Measurements from ENCODE around the gene DIP2C. TPM values are rescaled to one million over a fixed set of nuclear protein-coding genes. Genes with fewer than 3 reads are reported as not detected.

The DIP2C gene
- total RNA-seq, 4 donors from 2014 or later = 2.4 to 14.9 (median 6.1) TPM

GRCh38 chr10:695396-695795 is 5.9 kb upstream of the DIP2C start:
- no peak for DNase-seq

GRCh38 chr10:693506-693905 is 4.0 kb upstream of the DIP2C start:
- WGBS, 2 donors = 9 to 15% methylated on average over 7 of the region's 7 CpGs
- Histone ChIP-seq H3K36me3 (no peaks in the 10 kb centered on the region), H3K4me3 (peak overlapping the region in 1 of 4 donors; percentile 30), H3K27me3 (peaks cover 0 to 35% (median 0%) of the 10 kb centered on the region in 4 donors), H3K4me1 (peaks cover 0 to 28% (median 11%) of the 10 kb centered on the region in 3 donors), H3K9me3 (no peaks in the 10 kb centered on the region), H3K27ac (no peak overlapping the region)
- no peak for DNase-seq
- TF ChIP-seq POLR2A (IDR thresholded peaks at IDR 0.05) = no peak
- TF ChIP-seq CTCF (IDR thresholded peaks at IDR 0.05) = no peak
- intact Hi-C loops (cut with DNase I) = no loop called here

More at GRCh38 chr10:695396-695795, 5.9 kb upstream of the DIP2C start:
- H3K4me3 ChIP-seq = no peak overlapping the region
- H3K36me3 ChIP-seq = no peaks in the 10 kb centered on the region
- no peaks in the 10 kb centered on the region for H3K9me3 ChIP-seq
- intact Hi-C loops (cut with DNase I) = no loop called here
- no peak for TF ChIP-seq POLR2A (IDR thresholded peaks at IDR 0.05)
- TF ChIP-seq CTCF (IDR thresholded peaks at IDR 0.05) = no peak
- H3K27ac ChIP-seq = no peak overlapping the region
- WGBS, 2 donors = 40 to 86% methylated on average over 1 of the region's 14 CpGs
- peaks cover 0 to 17% (median 9%) of the 10 kb centered on the region in 3 donors for H3K4me1 ChIP-seq
- H3K27me3 ChIP-seq = peaks cover 0 to 49% (median 0%) of the 10 kb centered on the region in 4 donors

- H3K9me3 ChIP-seq = no peaks in the 10 kb centered on the region
- H3K27me3 ChIP-seq = peaks cover 0 to 28% (median 0%) of the 10 kb centered on the region in 4 donors
- no peak overlapping the region for H3K4me3 ChIP-seq
- no peak for DNase-seq
- no peaks in the 10 kb centered on the region for H3K36me3 ChIP-seq
- intact Hi-C loops (cut with DNase I) = no loop called here
- TF ChIP-seq CTCF (IDR thresholded peaks at IDR 0.05) = no peak
- no peak for TF ChIP-seq POLR2A (IDR thresholded peaks at IDR 0.05)
- 77 to 84% methylated on average over 12 of the region's 12 CpGs for WGBS, 2 donors
- H3K4me1 ChIP-seq = peaks cover 5 to 35% (median 14%) of the 10 kb centered on the region in 3 donors
- no peak overlapping the region for H3K27ac ChIP-seq
Observed at GRCh38 chr10:692682-693351, 3.3 kb upstream of the DIP2C start.

- H3K4me3 ChIP-seq = no peak overlapping the region
- intact Hi-C loops (cut with DNase I) = no loop called here
- no peak for DNase-seq
- H3K4me1 ChIP-seq = peaks cover 5 to 43% (median 14%) of the 10 kb centered on the region in 3 donors
- no peaks in the 10 kb centered on the region for H3K36me3 ChIP-seq
- 81 to 100% methylated on average over 2 to 5 of the region's 18 CpGs for WGBS, 2 donors
- no peak for TF ChIP-seq CTCF (IDR thresholded peaks at IDR 0.05)
- no peak for TF ChIP-seq POLR2A (IDR thresholded peaks at IDR 0.05)
- peak overlapping the region in 1 of 4 donors; percentile 91 for H3K27ac ChIP-seq
- no peaks in the 10 kb centered on the region for H3K9me3 ChIP-seq
- peaks cover 0 to 17% (median 0%) of the 10 kb centered on the region in 4 donors for H3K27me3 ChIP-seq
Observed at GRCh38 chr10:691216-691615, 1.7 kb upstream of the DIP2C start.

GRCh38 chr10:690372-691161 is 1.1 kb upstream of the DIP2C start:
- H3K4me1 ChIP-seq = peaks cover 5 to 43% (median 14%) of the 10 kb centered on the region in 3 donors
- no peaks in the 10 kb centered on the region for H3K36me3 ChIP-seq
- H3K27me3 ChIP-seq = peaks cover 0 to 17% (median 0%) of the 10 kb centered on the region in 4 donors
- H3K27ac ChIP-seq = peak overlapping the region; percentile 47 to 91 (median 85)
- intact Hi-C loops (cut with DNase I) = no loop called here
- no peaks in the 10 kb centered on the region for H3K9me3 ChIP-seq
- peak overlapping the region; percentile 29 to 87 (median 64) for H3K4me3 ChIP-seq
- TF ChIP-seq POLR2A (IDR thresholded peaks at IDR 0.05) = no peak
- TF ChIP-seq CTCF (IDR thresholded peaks at IDR 0.05) = no peak
- 75 to 79% methylated on average over 19 to 26 of the region's 32 CpGs for WGBS, 2 donors
- DNase-seq = no peak
